Inflammatory macrophage (primary cell): ENCODE measurements around the gene KRT13.

Experiments used
- DNase-seq, 2 donors: peaks; one replicate each; pipeline ENCODE4 v3.0.0-alpha.2; 2020 to 2022

Gene KRT13

DNA sequence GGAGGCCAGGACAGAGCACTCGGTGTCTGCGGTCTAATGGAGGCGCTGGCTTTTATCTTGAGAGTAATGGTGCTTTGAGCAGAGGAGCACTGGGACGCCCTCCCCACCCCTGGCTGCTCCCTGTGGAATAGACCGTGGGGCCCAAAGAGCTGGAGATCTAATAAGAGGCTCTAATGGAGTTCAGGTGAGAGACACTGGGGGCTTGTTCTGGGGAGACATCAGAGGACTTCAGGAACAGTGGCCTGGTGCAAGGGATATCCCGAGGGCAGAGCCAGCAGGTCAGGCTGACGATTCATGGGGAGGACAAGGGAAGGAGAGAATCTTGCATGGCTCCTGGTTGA is 32.2 kb upstream of the KRT13 start:
- no peak for DNase-seq

DNA sequence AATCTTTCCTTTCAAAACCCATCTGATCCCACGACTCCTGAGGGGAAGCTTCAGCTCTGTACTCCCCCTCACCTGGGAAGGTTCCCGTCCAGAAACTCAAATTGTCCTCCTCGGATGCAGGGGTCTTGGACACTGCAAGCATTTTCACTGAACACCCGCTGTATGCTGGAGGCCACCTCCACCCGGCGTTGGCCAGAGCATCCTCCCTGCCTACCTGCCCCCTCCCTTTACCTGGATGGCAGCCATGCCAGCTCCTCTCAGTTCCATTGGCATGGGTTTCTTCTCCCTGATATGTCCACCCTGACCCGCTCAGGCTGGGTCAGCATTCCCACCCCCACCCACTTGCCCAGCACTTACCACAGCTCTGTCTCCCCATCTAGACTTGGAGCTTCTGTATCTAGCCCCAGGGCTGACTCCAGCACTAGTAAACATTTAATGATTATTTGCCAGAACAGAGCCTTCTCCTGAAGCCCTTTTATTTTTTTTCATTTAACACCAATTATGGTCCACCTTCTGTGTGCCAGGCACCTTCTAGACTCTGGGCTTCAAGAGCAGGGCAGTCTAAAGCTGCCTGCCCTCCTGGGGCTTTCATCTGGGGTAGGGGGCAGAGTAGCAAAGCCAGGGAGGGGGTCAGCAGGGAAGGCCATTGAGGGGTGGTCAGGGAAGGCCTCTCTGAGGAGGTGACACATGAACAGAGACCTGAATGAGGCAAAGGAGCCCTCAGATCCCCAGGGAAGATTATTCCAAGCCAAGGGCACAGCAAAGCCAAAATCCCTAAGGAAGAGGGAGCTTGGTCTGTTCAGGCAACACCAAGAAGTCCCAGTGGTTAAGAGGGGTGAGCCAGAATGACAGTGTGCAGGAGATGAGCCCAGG is 31.6 kb upstream of the KRT13 start:
- no peak for DNase-seq

DNA sequence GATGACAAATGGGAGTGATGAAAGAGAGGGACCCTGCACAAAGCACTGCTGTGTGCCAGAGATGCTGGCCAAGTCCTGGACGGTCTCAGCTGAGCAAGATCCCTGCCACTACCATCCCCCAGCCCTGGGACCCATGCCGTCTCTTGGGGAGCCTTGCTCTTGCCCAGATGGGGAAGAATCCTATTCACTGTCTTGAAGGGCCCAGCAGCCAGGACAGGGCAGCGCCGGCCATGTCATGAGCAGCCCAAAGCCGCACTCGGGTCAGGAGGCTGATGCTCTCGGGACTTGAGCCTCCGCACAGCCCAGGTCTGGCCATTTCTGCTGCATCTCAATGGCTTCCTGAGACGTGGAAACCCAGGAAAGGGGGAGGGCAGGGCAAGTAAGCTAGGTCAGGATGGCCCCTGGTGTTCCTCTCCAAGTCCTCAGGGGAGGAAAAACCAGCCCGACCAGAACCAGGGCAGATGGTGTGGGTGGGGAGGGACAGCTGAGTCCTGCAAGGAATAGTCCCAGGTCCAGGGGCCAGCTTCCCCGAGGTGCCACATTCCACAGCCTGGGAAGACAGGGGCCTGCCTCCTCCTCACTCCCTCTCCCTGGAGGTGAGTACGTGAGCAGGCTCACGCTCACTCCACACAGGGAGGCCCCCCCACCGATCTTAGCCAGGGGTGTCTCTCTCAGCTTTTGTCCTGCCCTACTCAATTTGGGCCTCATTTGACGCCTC is 30.5 kb upstream of the KRT13 start:
- no peak for DNase-seq

DNA sequence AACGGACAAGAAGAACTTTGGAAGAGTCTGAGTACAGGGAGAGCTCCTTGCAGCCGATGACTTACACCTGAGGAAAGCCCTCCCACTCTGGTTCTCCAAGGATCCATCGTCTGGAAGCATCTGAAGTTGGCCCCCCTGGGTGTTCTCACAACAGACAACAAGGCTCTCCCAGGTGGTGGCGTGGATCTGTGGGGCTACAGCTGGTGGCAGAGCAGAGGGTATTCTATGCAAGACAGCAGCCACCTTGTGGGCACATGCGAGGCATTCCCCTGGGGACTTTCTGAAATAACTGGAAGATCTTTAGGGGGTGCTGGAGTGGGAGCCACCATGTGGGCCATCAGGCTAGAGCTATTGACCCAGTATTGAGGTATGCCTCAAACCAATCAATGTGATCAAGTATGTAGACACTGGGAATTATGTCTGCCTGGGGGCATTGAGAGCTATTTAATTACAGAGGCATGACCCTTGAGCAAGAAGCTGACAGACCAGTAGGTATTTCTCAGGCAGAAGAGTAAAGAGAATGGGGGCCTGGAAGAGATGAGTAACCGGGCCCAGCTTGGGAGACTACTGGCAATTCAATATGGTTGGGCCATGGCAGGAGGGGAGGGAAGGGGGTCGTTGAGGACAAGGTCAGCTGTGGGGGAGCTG is 29.6 kb upstream of the KRT13 start:
- DNase-seq: no peak

DNA sequence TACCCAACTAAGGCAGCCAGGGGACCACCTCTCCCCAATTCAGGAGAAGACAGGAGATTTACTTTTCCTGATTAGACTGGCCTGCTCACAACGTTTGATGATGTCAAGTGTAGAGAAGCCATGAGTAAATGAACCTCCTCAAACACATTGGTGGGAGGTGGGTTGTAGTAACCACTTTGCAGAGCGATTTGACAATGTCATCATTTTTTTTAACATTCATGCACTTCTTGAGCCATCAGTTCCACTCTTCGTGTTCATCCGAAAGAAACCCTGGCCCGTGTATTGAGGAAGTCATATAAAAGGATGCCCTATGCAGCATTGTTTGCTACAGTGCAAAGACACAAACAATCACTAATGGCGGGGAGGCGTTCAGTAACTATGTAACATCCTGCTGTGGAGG is 28.2 kb upstream of the KRT13 start:
- no peak for DNase-seq

DNA sequence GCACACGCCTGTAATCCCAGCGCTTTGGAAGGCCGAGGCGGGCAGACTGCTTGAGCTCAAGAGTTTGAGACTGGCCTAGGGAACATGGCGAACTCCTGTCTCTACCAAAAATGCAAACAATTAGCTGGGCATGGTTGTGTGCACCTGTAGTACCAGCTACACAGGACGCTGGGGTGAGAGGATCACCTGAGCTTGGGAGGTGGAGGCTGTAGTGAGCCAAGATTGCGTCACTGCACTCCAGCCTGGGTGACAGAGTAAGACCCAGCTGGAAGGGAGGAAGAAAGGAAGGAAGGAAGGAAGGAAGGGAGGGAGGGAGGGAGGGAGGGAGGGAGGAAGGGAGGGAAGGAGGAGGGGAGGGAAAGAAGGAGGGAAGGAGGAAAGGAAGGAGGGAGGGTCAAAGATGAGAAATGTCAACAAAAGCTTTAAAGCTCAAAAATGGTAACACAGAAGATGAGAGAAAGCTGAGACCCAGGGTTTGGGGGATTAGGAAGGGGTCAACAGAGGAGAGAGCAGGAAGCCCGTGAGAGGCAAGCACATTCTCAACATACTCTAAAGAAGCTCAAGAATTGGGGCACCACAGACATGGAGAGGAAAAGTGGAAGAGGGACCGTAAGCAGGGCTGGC is 27.6 kb upstream of the KRT13 start:
- no peak for DNase-seq

DNA sequence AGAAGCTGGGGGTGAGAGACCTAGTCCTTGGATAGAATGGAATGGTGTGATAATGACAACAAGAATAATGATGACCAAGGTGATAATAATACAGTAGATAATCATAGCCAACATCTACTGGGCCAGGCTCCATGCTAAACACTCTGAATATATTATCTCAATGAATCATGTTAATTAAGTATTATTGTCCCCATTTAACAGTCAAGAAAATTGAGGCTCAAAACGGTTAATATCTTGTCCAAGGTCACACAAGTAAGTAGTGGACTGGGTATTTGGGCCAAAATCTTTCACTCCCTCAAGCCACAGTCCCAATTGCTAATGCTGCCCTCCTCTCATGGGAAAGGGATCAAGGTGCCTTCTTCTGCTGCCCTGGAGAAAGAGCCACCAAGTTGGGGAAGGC is 26.6 kb upstream of the KRT13 start:
- DNase-seq: no peak

DNA sequence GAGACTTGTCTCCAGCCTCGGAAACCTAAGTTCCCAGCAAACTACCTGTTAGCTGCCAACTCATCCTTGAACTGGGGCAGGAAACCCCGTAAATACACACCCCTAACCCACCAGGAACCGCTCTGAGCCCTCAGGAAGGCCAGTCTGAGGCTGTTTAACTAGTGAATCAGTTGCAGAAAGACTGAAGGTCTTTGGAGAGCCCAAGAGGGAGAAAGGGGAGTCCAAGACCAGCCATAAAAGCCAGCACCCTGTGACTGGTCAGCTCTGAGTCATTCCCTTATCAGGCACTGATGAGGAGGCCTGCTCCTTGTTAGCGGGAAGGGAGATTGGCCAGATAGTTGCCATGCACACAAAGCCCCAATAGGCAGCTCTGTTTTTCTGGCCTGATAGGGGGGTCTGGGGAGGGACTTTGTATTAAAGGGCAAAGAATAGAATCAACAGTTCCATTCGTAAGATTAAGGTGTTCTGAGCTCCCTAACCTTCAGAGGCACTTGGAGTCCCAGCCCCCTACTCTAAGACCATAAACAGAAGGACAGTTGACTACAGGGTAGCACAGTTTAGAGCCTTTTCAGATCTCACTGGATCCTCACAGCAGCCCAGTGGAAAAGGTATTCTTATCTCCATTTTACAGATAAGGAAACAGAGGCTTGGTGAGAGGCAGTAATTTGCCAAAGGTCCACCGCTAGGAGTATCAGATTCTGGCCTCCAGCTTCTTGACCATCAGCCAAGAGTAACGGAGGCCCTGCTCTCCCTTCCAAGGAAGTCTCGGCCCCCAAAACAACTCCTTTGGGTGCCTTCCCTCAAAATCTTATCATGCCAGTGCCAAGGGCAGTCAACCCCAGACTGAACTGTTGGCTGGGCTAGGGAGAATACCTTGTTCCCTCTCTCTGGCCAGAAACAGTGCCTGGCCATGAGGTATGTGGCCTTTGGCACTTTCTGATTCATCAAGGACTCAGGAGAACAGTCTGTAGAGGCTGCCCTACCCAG is 24.9 kb upstream of the KRT13 start:
- no peak for DNase-seq

DNA sequence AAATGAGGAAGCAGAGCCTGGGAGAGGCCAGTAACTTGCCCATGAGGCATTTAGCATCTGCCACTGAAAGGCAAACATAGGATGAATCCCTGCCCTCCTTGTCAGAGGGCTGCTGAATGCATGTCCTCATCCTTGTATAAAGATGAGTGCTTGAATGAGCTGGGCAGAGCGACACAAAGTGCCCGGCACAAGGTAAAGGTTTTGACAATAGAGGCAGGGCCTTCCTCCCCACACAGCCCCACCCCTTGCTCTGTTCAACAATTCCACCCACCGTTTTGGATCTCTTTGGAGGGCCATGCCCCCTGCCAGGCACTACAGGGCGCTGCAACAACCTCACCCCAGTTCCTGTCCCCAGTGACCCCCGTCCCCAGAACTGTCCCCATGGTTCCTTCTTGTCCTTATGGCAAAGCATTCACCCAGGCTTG is 24.1 kb upstream of the KRT13 start:
- no peak for DNase-seq

DNA sequence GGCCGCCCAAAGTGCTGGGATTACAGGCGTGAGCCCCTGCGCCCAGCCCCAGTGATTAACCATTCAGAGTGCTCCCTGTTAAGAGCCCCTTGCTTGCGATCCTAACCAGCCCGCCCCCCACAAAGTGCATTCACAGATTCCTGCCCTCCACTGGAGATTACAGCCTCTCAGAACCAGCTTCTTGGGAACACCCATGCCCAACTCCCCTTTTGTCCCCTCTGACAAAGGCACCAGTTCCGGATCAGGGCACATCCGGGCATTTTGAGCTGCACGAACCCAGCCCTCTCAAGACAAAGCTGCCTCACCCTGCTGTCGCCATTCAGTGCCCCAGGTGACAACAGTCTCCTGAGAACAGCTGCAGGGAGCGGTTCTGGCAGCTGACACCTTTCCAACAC is 23.5 kb upstream of the KRT13 start:
- no peak for DNase-seq

DNA sequence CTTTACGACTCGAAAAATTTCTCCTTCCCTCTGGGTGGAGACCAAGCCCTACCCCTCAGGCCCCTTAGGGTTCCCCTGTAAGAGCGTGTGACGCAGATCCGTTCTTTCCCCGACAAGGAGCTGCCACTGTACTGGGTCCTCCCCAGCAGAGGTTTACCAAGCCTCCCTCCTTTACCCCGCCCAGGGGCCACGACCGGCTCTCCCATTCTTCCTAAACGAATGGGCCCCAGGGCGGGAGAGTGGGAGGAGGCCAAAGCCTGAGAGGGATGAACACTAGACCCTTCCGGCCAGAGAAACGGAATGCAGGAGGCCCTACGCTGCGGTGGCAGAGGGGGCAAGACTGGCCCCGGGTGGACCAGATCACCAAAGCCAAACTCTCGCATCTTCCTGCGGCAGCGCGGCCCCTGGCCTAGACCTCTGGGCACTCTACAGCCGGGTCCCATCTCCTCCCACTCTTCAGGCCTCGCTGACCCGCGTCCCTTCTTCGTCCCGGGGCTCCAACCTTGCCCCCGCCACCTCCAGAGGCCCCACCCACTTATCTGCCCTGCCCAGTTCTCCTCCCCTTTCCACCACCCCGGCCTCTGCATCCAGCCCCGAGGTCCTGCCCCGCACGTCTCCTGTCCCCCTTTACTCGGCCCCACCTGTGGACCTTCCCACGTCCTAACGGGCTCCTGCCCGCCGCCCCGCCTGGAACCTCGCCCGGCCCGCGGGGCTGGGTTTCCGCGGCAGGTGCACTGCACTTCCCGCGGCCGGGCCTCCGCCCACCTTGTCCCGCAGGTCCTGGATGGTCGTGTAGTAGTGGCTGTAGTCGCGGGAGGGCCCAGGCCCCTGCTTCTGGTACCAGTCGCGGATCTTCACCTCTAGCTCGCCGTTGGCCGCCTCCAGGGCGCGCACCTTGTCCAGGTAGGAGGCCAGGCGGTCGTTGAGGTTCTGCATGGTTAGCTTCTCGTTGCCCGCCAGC is 21.9 kb upstream of the KRT13 start:
- no peak for DNase-seq

DNA sequence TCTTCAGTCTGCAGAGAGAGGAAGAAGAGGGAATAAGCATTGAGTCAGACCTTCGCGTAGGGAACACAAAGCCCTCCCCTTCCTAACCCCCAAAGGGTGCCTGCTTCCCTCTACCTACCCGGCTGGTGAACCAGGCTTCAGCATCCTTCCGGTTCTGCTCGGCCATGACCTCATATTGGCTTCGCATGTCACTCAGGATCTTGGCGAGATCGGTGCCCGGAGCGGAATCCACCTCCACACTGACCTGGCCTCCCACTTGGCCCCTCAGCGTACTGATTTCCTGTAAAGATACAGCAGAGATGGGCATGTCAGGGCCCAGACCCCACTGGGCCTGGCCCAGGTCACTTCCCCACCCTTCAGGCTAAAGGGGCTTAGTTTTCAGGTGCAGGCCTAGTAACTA is 18.8 kb upstream of the KRT13 start:
- DNase-seq: no peak

DNA sequence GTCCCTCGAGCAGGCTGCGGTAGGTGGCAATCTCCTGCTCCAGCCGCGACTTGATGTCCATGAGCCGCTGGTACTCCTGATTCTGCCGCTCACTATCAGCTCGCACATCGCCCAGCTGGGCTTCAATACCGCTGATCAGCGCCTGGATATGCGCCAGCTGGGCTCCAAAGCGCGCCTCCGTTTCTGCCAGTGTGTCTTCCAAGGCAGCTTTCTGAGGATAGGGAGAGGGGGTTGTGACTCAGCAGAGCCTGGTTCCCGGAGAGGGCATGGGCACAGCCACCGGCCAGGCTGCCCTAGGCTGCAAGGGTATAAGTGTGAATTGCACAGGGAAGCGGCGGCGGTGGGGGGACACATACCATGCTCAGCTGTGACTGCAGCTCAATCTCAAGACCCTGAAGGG is 18.4 kb upstream of the KRT13 start:
- no peak for DNase-seq

DNA sequence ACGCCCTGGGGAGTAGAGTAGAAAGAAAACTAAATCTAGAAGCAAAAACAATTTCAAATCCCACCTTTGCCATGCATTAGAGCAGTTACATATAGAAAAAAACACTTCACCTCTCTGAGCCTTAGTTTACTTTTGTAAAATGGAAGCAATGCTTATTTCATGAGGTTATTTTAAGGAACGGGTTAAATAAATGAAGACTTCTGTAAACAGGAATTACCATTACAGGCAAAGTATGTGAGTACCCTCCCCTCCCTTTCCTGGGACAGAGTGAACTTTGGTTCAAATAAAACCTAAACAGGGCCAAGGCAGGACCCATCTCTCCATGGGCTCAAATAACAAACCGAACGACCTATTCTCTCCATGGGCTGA is 17.8 kb upstream of the KRT13 start:
- no peak for DNase-seq

DNA sequence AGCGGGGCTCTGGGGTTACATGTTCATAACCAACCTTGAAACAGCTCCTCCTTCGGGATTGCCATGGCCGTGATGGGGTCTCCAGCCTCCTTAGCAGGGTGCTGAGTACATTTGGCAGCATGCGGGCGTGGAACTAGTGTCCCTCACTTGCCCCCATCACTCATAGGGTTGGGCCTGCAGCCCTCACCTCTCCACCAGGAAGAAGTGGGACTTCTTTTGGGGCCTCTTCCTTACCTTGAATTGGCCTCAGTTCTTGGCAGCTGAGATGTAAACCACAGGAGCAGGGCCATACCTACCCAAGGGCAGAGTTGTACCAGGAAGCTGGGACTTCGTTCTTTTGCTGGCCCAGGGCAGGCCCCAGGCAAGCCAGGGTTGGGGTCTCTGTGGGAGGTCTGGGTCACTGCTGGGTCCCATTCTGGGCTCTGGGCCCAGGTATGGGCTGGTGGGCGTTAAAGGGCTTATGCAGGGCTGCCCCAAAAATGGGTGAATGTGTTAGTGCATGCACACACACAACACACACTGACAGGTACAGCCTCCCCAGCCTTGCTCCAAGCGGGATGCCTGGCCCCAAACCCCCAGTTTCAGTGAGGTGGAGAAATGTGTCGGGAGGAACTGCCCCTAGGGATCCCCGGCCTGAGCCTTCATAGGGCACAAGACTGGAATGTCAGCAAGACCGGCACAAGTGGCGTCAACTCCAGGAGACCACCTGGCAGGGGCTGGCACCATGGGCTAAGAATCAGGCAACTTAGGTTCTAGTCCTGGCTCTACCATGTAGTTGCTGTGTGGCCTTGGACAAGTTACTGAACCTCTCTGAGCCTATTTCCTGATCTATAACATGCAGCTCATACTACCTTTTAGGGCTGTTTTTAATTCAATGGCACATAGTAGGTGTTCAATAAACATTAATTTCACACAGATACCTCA is 17.2 kb upstream of the KRT13 start:
- no peak for DNase-seq

DNA sequence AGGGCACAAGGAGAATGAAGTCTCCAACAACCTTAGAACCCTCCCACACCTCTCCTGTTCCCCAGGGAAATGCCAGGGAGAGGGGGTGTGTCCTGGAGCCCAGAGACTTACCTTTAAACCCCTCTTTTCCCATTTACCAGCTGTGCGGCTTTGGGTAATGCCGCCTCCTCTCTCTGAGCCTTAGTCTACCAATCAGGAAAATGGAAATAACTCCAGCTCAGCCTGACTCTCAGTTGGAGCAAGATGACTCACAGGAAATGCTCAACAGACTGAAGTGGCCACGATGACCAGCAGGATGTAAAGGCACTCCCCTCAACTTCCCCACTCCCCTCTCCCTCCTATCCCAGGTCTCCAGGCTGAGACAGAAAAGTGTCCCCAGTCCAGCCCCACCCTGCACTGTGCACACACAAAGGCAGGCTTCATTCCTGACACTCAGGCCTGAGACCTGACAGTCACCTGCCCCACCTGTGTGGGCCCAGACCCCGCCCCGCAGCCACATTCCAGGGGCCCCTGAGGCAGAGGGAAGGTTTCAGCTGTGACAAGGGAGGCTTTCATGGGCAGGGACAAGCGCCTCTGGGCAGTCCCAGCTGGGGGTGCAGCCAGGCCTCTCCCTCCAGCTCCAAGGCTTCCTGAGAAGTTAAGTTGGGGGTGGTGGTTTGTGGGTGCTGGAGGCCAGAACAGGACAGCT is 16.3 kb upstream of the KRT13 start:
- peak; percentile 13 to 25 for DNase-seq

DNA sequence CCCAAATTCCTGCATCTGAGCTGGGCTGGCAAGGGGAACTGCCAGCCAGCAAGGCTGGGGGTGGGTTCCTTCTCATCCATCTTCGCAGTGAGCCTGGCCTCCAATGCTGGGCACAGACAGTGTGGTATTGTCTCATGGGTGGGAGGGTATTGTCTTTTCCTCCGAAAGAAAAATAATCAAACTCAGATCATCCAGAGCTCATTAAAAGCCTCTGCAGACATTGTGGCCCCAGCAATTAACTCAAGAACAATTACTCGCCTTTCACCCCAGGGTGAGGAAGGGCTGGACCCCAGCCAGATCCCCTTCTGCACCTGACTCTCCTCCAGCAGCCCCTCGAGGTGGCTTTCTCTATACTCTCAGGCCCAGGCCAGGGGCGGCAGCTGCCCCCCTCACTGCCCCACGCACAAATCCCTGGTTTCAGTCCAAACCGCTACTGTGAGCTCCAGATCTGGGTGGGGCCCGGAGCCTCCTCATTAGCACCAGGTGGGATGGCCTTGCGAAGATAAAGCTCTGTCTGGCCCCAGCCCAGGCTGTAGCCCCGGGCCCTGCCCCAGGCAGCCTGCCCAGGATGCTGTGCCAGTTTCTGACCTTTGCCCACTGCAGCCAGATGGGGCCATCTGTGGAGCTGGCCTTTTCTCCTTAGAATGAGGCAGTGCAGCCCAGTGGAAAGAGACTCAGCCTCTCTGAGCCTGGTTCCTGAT is 15.6 kb upstream of the KRT13 start:
- DNase-seq: no peak

DNA sequence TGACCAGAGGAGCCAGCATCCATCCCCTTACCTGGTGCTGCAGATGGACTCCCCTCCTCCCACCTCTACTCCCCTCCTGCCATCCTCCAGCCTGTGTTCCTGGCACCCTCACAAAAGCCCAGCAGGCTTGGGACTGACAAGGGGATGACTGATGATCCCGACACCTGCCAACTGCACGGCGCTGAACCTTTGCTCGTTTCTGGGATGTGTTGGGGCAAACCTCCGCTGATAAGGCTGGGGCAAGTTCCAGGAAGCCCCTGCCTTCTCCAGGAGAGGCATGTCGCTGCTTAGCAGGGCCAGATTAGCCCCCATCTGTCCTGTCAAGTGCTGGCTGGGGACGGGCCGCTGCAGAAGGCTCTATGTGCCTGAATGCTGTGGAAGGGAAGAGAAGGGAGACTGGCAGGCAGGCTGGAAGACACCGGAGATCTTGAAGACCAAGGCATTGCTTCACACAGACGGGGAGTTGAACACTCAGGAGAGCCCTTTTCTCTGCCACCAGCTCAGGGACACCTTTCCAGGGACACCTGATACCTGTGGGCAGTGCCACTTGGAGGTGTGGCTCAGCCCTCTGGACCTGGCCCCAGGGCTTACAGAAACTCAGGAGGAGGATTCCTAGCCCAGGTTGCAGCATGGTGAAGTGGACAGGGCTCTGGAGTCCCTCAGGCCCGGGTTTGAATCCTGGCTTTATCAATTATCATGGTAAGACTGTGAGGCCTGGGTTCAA is 14.3 kb upstream of the KRT13 start:
- DNase-seq: no peak
